A204.1 (cell line): ENCODE measurements around the gene DNAJC28.
"Not testable (repeated sequence)": the region's sequence is repeated elsewhere in the genome, so short reads cannot be mapped to it uniquely, and the experiment has no call there.

Experiments used
- FAIRE-seq: peaks from 2 replicates; lab custom pipeline; 2012; peaks lifted over from hg19 to GRCh38; lab: Jason Lieb, UNC

The DNAJC28 gene

GRCh38 chr21:33480481-33481103 lies 10.9 kb downstream of the DNAJC28 start:
- FAIRE-seq, result no peak

DNA sequence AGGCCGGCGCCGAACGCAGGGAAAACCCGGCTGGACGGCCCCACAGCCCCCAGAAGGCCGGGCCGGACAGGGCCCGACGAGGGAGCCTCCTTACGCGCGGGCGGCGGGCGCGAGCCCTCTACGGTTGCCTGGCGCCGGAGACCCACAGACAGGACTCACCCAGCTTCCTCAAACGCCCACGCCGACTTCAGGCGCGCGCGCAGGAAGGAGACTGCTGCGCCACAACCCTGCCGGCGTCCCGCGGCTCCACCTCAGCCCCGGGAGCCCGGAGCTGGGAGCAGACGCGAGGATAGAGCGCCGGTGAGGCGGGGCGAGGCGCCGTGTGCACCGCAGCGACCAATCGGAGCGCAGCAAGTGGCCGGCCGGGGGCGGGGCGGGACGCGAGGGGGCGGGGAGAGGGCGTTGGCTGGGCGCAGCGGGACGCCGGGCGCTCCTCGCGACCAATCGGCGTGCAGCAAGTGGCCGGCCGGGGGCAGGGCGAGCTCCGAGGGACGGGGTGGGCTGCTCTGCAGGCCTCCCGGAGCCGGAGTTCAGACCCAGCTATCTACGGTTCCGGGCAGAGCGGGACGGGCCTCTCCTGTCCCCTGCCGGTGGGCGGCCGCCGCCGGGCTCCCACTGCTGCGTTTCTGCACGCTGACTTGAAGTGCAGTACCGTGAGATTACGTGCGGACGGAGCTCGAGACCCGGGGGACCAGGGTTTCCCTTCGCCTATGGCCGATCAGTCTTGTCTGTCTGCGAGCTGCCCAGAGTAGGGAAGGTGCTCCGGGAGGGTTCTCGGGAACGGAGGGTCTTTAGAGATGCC lies 11.6 kb downstream of the DNAJC28 start, which contains the start of gene TMEM50B:
TMEM50B (minus strand) TSS at position 296 of the 802 bp plus-strand sequence. CDS start 11,089 bp downstream, outside the sequence.
- FAIRE-seq, result no peak

GRCh38 chr21:33478935-33479678 lies 12.4 kb downstream of the DNAJC28 start:
- FAIRE-seq, result no peak

DNA sequence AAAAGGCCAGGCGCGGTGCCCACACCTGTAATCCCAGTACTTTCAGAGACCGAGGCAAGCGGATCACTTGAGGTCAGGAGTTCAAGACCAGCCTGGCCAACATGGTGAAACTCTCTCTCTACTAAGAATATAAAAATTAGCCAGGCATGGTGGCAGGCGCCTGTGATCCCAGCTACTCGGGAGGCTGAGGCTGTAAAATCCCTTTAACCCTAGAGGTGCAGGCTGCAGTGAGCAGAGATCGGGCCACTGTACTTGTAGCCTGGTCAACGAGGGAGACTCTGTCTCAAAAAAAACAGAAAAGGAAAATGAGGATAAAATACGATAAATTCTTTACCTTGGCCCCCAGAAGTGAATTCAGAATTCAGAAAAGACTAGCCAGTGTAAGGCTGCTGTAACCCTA lies 13.3 kb downstream of the DNAJC28 start:
- FAIRE-seq, result no peak

DNA sequence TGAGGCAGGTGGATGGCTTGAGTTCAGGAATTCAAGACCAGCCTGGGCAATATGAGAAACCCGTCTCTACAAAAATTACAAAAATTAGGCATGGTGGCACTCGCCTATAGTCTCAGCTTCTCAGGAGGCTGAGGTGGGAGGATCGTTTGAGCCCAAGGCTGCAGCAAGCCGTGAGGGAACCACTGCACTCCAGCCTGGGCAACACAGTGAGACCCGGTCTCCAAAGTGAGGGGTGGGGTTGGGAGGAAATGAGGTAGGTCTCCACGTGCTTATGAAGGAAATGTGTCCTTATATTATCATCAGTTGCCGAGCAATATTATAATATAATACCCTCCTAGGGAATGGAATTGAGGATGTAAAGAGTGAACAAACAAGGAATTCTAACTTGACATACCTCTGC lies 14.4 kb downstream of the DNAJC28 start:
- no peak for FAIRE-seq

DNA sequence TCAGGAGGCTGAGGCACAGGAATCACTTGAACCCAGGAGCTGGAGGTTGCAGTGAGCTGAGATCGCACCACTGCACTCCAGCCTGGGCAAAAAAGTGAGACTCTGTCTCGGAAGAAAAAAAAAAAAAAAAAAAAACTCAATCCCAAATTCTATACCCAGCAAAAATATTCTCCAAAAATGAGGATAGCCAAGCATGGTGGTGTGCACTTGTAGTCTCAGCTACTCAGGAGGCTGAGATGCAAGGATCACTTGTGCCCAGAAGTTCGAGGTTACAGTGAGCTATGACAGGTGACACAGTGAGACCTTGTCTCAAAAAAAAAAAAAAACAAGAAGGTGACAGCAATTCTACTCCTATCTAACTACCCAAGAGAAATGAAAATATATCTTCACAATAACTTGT lies 18.2 kb downstream of the DNAJC28 start:
- FAIRE-seq, result no peak

- FAIRE-seq, result no peak
Measured at GRCh38 chr21:33470701-33471100, 20.8 kb downstream of the DNAJC28 start.

- not testable (repeated sequence) for FAIRE-seq
Measured at GRCh38 chr21:33469183-33469582, 22.3 kb downstream of the DNAJC28 start.

- FAIRE-seq, result peak; percentile 32
Measured at GRCh38 chr21:33461538-33462250, 29.8 kb downstream of the DNAJC28 start.

DNA sequence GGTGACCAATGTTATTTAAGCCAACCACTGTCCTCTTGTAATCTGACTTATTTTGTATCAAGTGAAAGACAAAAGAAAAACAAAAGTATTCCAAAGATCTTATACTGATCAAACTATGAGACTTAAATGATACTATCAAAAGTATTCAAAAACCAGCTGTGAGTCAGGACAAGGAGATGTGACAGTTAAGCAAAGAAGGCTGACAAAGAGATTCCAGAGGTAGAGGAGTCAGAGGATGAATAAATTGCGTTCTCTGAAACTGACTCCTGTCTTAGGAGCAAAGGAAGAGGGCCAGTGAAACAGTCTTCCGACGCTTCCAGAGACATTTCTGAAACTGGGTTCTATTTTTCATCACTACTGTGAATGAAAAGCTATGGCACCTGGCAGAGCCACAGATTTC lies 32.7 kb downstream of the DNAJC28 start:
- no peak for FAIRE-seq

- FAIRE-seq, result no peak
Measured at GRCh38 chr21:33455686-33456446, 35.6 kb downstream of the DNAJC28 start.

- FAIRE-seq, result no peak
Measured at GRCh38 chr21:33452362-33452761, 39.2 kb downstream of the DNAJC28 start.

GRCh38 chr21:33451634-33452071 lies 39.9 kb downstream of the DNAJC28 start:
- no peak for FAIRE-seq

DNA sequence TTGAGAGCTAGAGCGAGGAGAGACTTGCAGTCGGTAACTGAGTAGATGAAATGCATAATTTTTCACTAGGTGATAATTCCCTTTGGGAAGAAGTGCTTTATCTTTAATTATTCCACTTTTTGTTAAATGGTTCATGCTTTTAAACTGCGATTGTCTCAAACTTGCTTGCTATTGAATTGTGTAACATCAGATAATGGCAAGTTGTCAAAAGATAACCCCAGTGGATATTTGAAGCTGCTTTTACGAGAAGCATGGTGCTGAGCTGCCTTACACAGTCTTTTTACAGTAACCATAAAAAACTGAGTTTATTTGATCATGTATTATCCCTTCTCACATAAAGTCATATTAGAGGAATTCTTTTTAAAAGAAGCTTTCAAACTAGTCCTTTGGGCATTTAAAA lies 41.9 kb downstream of the DNAJC28 start:
- FAIRE-seq, result no peak

DNA sequence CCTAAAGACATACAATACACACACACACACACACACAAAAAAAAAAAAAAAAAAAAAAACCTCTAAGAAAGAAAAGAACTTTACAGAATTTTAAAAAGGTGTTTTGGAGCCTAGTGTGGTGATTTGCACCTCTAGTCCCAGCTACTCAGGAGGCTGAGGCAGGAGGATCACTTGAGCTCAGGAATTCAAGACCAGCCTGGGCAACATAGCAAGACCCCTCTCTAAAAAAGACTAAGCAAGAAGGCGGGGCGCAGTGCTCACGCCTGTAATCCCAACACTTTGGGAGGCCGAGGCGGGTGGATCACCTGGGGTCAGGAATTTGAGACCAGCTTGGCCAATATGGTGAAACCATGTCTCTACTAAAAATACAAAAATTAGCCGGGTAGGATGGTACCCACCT lies 44.9 kb downstream of the DNAJC28 start:
- FAIRE-seq, result not testable (repeated sequence)

DNA sequence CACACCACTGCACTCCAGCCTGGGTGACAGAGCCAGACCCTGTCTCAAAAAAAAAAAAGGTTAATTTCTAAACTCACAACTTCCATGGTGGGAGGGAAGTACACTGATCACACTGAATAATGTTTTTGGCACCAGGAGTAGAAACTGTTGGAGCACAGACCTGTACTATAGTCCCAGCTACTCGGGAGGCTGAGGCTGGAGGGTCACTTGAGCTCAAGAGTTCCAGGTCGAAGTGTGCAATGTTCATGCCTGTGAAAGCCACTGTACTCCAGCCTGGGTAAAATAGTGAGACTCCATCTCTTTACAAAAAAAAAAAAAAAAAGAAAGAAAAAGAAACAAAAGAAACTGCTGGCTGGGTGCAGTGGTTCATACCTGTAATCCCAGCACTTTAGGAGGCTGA lies 47.0 kb downstream of the DNAJC28 start:
- FAIRE-seq, result no peak

DNA sequence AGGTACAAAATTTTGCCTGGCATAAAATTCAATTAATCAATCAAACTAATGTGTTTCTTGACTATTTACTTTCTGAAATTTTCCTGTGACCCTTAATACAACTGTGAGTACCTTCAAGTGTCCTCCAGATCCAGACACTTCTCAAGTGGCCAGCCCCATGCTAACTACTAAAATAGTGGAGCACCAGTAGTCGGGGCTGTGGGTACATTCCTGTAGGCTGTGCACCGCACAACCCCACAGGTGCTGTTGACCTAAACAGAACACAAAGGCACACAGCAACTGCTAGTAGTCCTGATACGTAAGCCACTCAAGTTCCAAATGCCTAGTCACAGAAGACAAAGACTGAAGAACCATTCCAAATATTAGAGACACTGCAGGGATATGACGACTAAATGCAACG lies 48.3 kb downstream of the DNAJC28 start:
- FAIRE-seq, result no peak

DNA sequence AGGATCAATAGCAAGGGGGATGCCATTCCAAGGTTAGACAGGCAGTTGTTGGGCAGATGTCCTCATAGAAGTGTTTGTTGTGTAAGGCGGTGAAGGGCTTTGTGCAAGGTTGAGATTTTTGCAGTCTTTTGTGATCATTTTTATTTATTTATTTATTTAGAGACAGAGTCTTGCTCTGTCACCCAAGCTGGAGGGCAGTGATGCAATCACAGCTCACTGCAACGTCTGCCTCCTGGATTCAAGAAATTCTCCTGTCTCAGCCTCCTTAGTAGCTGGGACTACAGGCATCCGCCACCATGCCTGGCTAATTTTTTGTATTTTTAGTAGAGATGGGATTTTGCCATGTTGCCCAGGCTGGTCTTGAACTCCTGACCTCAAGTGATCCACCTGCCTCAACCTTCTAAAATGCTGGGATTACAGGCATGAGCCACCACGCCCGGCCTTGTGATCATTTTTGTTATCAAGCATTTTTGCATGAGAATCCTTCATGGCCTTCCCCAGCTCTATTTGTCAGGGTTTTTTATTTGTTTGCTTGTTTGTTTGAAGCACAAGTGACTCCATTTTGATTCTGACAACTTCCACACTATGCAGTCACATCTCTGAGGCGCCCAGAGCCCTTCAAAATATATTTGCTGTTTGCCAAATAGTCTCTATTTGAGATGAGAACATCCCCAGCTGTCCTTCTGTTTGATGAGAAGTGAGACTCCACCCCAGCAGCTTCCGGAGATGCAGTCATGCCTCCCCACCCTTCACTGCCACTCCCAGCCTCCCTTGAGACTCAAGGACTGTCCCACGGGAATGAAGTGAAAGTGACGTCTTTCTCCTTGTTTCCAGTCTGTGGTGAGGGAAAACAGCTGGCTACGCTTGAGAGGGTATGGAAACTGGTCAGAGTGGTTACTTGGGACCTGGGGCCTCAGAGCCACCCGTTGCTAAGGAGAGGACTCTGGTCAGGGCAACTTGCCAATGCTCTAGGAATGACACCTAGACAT lies 49.7 kb downstream of the DNAJC28 start:
- no peak for FAIRE-seq
